Panc1 (cell line): ENCODE measurements around the gene ZNF74. TPM values are rescaled to one million over a fixed set of nuclear protein-coding genes. Genes with fewer than 3 reads are reported as not detected.

ENCODE experiments used
- ATAC-seq: fragments of 200-7000 bp; cut with Tn5 transposase; 2 replicates; pipeline ENCODE4 v1.9.1; 2020; ENCODE audit warnings: mild to moderate bottlenecking, moderate library complexity
- BruUV-seq: library from RNA; stranded (reverse); fragments of 400-500 nt; replicated peaks from 2 replicates; lab custom pipeline; 2021; lab: Mats Ljungman, UMichigan
- CTCF ChIA-PET: fragments of 300-600 bp; sonication (Branson Sonifier 250); formaldehyde crosslinking; loops from one replicate; lab custom pipeline; 2022; ENCODE audit warnings: antibody characterized with exemption; lab: Charles Lee
- POLR2A ChIA-PET: fragments of 300-600 bp; sonication (Branson Sonifier 250); formaldehyde crosslinking; loops from one replicate; lab custom pipeline; 2022; ENCODE audit warnings: antibody characterized with exemption; lab: Charles Lee
- DNase-seq: peaks from one replicate; pipeline ENCODE4 v3.0.0-alpha.2; 2010; ENCODE audit warnings: low read depth, low spot score
- H3K27ac ChIP-seq: 2 replicates; pipeline ENCODE4 v1.5.1; 2011; ENCODE audit warnings: mild to moderate bottlenecking, low read length, inconsistent platforms
- H3K27me3 ChIP-seq: fragments of 200-500 bp; sonication (Bioruptor generic); 2 replicates; pipeline ENCODE4 v1.6.0; 2014; ENCODE audit warnings: low read length, inconsistent platforms; ENCODE audit not compliant: control insufficient read depth, insufficient read depth
- H3K36me3 ChIP-seq: fragments of 200-500 bp; sonication (Bioruptor generic); 2 replicates; pipeline ENCODE4 v1.5.1; 2014; ENCODE audit warnings: inconsistent platforms, mild to moderate bottlenecking, low read length, moderate library complexity; ENCODE audit not compliant: control insufficient read depth, insufficient read depth
- H3K4me1 ChIP-seq: 2 replicates; pipeline ENCODE4 v1.5.1; 2011; ENCODE audit warnings: inconsistent platforms, mild to moderate bottlenecking, low read length, moderate library complexity; ENCODE audit not compliant: control insufficient read depth, insufficient read depth
- H3K4me3 ChIP-seq, 2 experiments: 2 replicates each; pipeline ENCODE4 v1.5.1; 2011 to 2012; ENCODE audit warnings: low read depth in 2 of 2, low read length in 2 of 2, mild to moderate bottlenecking in 2 of 2, inconsistent platforms in 1 of 2, moderate library complexity in 1 of 2
- H3K9me3 ChIP-seq: fragments of 200-500 bp; sonication (Bioruptor generic); 2 replicates; pipeline ENCODE4 v1.5.1; 2014; ENCODE audit warnings: low read depth, mild to moderate bottlenecking, inconsistent platforms, low read length, moderate library complexity; ENCODE audit not compliant: control insufficient read depth, insufficient read depth
- POLR2AphosphoS5 ChIP-seq: IDR thresholded peaks from 2 replicates; pipeline ENCODE4 v1.6.1; 2012; ENCODE audit warnings: mild to moderate bottlenecking, low read depth, low read length, moderate library complexity
- SIN3A ChIP-seq: IDR thresholded peaks from 2 replicates; pipeline ENCODE4 v1.6.1; 2012; ENCODE audit warnings: low read depth, mild to moderate bottlenecking, low read length, moderate library complexity, borderline replicate concordance; ENCODE audit not compliant: insufficient read depth
- TCF7L2 ChIP-seq: IDR thresholded peaks from 2 replicates; pipeline ENCODE4 v1.6.1; 2011; ENCODE audit warnings: mild to moderate bottlenecking, low read depth, low read length, inconsistent platforms
- in situ Hi-C: cut with HindIII; loops from 2 replicates; pipeline ENCODE4 v1.10.0; 2016; ENCODE audit warnings: low sequenced_read_pairs, low pct_unique_long_range_greater_than_20kb
- intact Hi-C: fragments of 100-400 bp; cut with micrococcal nuclease; formaldehyde crosslinking; loops from one replicate; pipeline ENCODE4 v1.10.0; 2022; ENCODE audit not compliant: unreplicated experiment
- total RNA-seq: library from RNA; stranded (reverse); gene quantifications from one replicate; pipeline ENCODE4 v1.2.1, GENCODE V29; 2021; ENCODE audit not compliant: unreplicated experiment
- TF ChIP-seq, protein P1 (sequence below): fragments of 450-650 bp; IDR thresholded peaks from 2 replicates; pipeline ENCODE4 v1.5.1; 2017; ENCODE audit warnings: mild to moderate bottlenecking
- TF ChIP-seq, protein P2 (sequence below), 2 experiments: IDR thresholded peaks; 2 replicates each; pipeline ENCODE4 v1.6.1; 2011 to 2012; ENCODE audit warnings: low read depth in 2 of 2, control low read depth in 1 of 2, low read length in 1 of 2, mild to moderate bottlenecking in 1 of 2, moderate library complexity in 1 of 2; ENCODE audit not compliant: insufficient read depth in 1 of 2

Gene ZNF74
- total RNA-seq, 1 experiment from 2014 or later = 13.2 TPM

GRCh38 chr22:20430101-20430719, 36.3 kb downstream of the ZNF74 start:
- CTCF ChIA-PET = interaction anchor here (0.5 kb wide), 1 partner anchor 12 kb away, joined by 5 read pairs; no protein-coding TSS in a partner anchor
- H3K4me3 ChIP-seq = peak overlapping the region; percentile 23 to 26; a peak in 3 of 4 replicates
- BruUV-seq = no TSS peak

DNA sequence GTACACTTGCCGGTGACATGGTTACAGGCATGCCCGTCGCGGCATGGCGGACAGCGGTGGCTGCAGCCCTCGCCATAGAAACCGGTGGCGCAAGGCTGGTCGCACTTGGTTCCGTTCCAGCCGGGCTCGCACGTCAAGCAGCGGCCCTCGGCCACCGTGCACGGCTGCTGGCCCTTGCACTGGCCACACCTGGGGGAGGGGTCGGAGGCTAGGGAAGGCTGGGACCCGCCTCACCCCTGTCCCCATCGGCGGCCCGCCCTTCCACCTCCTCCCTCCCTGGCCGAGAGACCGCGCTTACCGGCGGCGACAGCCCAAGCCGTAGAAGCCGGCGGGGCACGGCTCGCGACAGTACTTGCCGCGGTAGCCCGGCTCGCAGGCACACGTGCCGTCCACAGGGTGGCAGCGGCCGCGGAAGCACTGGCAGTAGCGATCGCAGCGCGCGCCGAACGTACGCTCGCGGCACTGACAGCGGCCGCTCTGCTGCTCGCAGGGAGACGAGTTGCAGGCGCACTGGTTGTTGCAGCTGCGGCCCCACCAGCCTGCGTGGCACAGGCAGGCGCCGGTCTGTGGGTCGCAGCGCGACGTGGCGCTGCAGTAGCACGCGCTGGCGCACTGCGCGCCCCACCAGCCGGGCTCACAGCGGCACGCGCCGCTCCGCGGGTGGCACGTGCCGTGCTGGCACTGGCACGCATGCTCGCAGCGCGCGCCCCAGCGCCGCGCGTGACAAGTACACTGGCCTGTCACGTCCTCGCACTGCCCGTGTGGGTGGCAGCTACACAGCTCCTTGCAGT, 37.0 kb downstream of the ZNF74 start:
- Histone ChIP-seq H3K36me3 (no peaks in the 10 kb centered on the region), H3K27me3 (no peaks in the 10 kb centered on the region), H3K4me1 (no peaks in the 10 kb centered on the region), H3K27ac (no peak overlapping the region), H3K4me3 (peak overlapping the region; percentile 23 to 26), H3K9me3 (no peaks in the 10 kb centered on the region)
- peak; percentile 92 for ATAC-seq
- DNase-seq = no peak
- ChIA-PET POLR2A (no interaction called here), CTCF (no interaction called here)
- in situ Hi-C loops (no loop called here), intact Hi-C loops (no loop called here)
- BruUV-seq = no TSS peak
- TF ChIP-seq, protein P1, sequence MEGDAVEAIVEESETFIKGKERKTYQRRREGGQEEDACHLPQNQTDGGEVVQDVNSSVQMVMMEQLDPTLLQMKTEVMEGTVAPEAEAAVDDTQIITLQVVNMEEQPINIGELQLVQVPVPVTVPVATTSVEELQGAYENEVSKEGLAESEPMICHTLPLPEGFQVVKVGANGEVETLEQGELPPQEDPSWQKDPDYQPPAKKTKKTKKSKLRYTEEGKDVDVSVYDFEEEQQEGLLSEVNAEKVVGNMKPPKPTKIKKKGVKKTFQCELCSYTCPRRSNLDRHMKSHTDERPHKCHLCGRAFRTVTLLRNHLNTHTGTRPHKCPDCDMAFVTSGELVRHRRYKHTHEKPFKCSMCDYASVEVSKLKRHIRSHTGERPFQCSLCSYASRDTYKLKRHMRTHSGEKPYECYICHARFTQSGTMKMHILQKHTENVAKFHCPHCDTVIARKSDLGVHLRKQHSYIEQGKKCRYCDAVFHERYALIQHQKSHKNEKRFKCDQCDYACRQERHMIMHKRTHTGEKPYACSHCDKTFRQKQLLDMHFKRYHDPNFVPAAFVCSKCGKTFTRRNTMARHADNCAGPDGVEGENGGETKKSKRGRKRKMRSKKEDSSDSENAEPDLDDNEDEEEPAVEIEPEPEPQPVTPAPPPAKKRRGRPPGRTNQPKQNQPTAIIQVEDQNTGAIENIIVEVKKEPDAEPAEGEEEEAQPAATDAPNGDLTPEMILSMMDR = peak; percentile 38; the same call in 1 of the 2 replicates
- TF ChIP-seq POLR2AphosphoS5 (no peak), SIN3A (no peak)

More at GRCh38 chr22:20430101-20430719, 36.3 kb downstream of the ZNF74 start:
- in situ Hi-C loops = no loop called here
- DNase-seq (no peak), ATAC-seq (no peak)
- POLR2A ChIA-PET = no interaction called here
- TF ChIP-seq, protein P1 = no peak
- TF ChIP-seq, protein P2, sequence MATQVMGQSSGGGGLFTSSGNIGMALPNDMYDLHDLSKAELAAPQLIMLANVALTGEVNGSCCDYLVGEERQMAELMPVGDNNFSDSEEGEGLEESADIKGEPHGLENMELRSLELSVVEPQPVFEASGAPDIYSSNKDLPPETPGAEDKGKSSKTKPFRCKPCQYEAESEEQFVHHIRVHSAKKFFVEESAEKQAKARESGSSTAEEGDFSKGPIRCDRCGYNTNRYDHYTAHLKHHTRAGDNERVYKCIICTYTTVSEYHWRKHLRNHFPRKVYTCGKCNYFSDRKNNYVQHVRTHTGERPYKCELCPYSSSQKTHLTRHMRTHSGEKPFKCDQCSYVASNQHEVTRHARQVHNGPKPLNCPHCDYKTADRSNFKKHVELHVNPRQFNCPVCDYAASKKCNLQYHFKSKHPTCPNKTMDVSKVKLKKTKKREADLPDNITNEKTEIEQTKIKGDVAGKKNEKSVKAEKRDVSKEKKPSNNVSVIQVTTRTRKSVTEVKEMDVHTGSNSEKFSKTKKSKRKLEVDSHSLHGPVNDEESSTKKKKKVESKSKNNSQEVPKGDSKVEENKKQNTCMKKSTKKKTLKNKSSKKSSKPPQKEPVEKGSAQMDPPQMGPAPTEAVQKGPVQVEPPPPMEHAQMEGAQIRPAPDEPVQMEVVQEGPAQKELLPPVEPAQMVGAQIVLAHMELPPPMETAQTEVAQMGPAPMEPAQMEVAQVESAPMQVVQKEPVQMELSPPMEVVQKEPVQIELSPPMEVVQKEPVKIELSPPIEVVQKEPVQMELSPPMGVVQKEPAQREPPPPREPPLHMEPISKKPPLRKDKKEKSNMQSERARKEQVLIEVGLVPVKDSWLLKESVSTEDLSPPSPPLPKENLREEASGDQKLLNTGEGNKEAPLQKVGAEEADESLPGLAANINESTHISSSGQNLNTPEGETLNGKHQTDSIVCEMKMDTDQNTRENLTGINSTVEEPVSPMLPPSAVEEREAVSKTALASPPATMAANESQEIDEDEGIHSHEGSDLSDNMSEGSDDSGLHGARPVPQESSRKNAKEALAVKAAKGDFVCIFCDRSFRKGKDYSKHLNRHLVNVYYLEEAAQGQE (IDR thresholded peaks at IDR 0.05; ENCODE audit: insufficient read depth in 1 of 2, low read depth in 2 of 2, low read length in 1 of 2) = no peak
- TF ChIP-seq SIN3A (no peak), POLR2AphosphoS5 (no peak), TCF7L2 (no peak)
- intact Hi-C loops = no loop called here
- no peaks in the 10 kb centered on the region for H3K9me3 ChIP-seq
- no peaks in the 10 kb centered on the region for H3K27me3 ChIP-seq
- H3K27ac ChIP-seq = no peak overlapping the region
- no peaks in the 10 kb centered on the region for H3K4me1 ChIP-seq
- no peaks in the 10 kb centered on the region for H3K36me3 ChIP-seq
